HG02840 (cell line): ENCODE results near the gene CD300E.
"Not testable (repeated sequence)": the region's sequence is repeated elsewhere in the genome, so short reads cannot be mapped to it uniquely, and the experiment has no call there.

Experiments
- ATAC-seq: cut with Tn5 transposase; IDR thresholded peaks from one replicate; pipeline ENCODE4 v1.9.1; 2021; ENCODE audit warnings: mild to moderate bottlenecking, moderate library complexity, moderate number of reproducible peaks; ENCODE audit not compliant: unreplicated experiment, low FRiP score

The CD300E gene

DNA sequence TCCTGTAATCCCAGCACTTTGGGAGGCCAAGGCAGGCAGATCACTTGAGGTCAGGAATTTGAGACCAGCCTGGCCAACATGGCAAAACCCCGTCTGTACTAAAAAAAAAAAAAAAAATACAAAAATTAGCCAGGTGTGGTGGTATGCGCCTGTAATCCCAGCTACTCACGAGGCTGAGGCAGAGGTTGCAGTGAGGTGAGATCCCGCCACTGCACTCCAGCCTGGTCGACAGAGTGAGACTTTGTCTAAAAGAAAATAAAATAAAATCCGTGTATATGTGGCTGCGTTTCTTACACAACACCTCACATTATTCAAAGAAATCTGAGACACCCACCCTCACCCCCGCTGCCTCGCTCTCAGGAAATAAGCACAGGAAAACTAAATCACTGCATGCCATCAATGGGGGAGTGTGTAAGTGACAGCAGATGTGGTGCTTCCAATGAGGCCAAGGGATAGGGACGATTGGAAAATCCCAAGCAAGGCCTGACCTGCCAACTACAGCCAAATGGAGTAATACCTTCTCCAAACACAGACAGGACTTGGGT is 13.1 kb upstream of the CD300E start:
- not testable (repeated sequence) for ATAC-seq

DNA sequence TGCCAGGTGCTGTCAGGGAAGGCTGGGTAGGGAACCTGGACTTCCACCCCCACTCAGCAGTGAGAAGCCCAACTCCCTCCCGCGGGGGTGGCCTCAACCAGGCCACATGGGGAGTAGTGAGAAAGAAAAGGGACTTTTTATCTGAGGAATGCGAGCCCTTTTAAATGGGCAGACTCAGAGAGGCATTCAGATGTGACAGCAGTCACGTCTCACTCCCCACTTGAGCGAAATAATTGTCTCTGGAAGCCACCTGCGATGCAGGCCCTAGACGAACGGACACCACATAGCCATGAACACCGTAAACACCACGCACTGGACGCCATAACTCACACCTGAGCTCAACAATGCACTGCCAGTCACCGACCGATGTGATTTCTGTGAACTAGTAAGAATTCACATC is 11.9 kb upstream of the CD300E start:
- ATAC-seq = no peak

DNA sequence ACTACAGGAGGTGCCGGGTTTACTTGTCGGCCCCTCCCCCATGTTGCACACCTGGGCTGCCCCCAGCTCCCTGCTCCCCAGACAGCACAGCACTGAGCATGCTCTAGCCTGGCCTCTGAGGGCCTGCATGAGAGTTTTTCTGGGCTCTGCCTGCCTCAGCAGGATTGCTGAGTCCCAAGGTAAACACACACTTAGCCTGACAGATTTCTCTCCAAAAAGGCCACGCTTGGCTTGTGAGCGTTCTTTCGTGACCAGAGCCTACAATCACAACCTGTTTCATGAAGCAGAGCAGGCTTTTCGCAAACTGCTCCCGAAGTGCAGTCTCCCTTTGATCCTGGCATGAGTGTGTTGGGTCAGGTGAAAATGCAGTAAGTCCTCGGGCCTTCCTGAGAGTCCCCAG is 9.8 kb upstream of the CD300E start:
- no peak for ATAC-seq

DNA sequence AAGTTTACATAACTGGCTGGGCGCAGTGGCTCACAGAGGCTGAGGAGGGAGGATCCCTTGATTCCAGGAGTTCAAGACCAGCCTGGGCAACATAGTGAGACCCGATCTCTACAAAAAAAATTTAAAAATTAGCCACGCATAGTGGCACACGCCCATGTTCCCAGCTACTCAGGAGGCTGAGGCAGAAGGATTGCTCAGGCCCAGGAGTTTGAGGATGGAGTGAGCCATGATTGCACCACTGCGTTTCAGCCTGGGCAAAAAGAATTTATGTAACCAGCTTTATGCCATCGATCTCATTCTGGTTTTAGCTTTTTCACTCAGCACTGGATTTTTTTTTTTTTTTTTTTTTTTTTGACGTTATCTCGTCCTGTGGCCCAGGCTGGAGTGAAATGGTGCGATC is 9.1 kb upstream of the CD300E start:
- no peak for ATAC-seq

DNA sequence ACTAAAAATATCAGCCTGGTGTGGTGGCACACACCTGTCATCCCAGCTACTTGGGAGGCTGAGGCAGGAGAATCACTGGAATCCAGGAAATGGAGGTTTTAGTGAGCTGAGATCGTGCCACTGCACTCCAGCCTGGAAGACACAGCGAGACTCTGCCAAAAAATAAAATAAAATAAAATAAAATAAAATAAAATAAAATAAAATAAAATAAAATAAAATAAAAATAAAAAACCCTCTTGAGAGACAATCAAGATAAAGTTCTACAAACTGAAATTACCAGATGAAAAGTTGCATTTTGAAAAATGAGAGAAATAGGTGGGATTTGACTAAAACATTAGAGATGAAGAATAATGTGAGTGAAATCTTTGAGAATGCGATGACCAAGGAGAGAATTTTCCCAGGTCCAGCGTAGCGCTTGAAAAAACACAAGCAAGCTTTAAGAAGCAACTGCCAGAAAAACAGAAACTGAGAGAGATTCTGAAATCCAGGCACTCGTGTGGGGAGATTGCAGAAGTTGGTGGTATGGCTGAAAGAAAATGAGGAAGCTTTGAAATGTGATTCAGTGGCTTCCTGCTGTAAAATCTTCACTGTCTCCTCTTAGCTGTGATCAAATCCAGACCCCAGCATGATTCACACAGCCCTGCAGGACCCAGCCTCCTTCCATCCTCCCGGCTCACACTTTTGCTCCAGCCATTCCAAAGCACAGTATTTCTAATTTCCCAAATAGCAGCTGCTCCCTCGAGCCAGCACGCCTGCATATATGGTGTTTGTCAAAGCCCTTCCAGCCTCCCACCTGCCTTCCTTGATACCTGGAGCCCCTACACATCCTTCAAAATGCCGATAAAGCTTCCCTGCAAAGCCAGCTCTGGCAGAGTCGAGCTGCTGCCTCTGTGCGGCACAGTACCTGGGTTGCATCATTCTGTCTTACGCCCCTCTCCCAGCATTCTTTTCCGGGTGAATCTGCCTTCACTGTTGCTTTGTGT is 8.2 kb upstream of the CD300E start:
- no peak for ATAC-seq

DNA sequence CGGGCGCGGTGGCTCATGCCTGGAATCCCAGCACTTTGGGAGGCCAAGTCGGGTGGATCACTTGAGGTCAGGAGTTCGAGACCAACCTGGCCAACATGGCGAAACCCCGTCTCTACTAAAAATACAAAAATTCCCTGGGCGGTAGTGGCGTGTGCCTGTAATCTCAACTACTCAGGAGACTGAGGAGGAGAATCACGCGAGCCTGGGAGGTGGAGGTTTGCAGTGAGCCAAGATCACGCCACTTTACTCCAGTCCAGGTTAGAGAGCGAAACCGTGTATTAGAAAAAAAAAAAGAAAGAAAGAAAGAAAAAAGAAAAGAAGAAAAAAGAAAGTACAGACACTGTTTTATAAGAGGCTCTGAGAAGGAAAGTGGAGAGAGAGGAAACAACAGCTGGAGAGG is 6.7 kb upstream of the CD300E start:
- not testable (repeated sequence) for ATAC-seq

DNA sequence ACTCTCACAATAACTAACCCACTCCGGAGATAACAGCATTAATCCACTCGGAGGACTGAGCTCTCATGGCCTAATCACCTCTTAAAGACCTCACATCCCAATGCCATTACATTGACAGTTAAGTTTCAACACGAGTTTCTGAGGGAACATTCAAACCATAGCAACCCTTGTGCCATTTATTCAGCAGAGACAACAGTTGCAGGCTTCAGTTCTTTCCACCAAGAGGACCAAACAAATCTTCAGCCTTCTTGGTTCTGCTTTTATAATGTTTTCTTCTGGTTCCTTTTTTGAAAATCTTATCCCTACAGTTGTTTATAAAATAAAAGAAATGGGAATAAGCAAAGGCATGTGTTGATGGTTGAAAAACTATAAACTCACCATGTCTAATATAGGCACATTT is 2.1 kb upstream of the CD300E start:
- no peak for ATAC-seq

DNA sequence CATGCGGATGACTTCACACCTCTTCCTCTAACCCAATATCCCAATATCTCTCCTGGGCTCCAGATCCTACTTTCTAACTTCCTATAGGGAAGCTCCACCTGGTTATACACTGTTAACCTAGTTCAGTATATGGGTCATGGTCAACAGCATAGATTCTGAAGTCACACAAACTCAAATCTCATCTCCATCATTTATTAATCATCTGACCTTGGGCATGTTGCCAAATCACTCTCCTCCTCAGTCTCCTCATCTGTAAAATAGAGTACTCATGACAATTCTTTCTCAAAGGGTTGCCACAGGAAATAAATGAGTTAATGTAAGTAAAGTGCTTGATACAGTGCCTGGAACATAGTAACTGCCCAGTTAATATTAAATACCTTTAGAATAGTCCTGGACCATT is 593 bp upstream of the CD300E start:
- ATAC-seq = no peak

DNA sequence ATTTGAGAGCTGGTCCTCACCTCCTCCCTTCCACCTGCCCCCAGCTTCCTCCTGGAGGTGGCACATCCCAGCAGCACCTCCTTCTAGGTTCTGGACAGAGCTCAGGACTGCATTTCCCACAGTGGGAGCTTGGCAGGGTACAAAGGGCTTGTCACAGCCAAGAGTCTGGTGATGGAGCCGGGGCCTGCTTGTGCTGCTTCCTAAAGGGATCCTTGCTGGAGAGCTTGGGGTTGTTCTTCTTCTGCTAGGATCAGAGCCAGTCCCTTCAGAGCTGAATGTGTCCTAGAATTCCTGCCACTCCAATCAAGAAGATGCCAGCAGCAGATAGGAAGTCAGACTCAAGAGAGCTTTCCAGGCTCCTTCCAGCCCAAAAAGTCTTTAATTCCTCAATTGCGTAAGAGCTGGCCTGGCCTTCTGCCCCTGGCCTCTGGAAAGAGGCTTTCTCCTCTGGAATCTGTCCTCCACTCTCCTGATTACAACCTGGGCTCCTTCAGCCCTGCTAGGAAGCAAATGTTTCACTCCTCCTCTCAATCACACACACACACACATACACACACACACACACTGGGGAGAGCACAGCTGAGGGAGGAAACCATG is 4.4 kb downstream of the CD300E start:
- no peak for ATAC-seq

DNA sequence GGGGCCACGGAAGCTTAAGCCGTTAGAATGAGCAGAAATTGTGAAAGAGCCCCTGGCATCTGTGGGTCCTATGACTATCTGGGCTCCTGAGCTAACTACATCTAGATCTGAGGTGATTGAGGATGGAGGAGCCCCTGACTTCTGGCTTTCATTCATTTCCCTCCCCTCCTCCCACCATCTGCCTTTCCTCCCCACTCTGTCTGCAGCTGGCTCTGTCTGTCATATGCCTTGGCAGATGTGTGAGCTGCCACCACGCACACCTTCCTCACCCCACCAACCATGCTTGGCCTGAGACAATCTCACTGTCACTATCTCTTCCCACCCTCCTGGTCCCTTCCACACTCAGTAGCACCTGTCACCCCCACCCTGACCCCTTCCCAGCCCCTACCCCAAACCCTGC is 5.1 kb downstream of the CD300E start:
- no peak for ATAC-seq

DNA sequence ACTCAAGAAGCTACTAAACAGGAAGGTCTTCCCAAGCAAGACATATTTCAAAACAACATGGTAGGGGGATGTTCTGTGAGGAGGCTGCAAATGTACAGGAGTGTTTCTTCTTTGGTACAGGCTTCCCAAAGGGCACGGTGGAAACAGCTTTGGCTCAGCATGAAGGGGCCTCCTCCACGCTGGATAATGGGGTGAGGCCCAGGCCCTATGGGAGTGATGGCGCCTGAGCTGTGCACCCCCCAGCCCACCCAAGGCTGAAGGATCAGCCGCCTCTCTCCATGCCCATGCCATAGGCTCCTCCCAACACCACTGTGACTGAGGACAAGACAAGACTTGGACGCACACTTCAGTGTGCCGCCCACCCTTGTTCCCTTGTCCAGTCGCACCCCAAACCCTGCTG is 6.8 kb downstream of the CD300E start:
- ATAC-seq = no peak

DNA sequence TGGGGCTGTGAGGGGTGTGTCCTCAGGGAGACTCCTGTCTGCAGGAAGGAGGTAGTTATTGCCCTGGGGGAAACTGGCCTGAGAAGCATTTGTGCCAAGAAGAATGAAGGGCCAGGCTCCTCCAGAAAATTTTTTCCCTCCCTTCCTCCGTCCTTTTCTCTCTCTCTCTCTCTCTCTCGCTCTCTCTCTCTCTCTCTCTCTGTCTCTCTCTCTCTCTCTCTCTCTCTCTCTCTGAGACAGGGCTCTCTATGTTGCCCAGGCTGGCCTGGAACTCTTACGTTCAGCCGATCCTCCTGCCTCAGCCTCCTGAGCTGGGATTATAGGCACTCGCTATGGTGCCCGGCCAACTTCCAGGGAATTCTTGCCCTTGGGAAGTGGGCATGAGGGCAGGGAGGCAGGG is 11.5 kb downstream of the CD300E start:
- no peak for ATAC-seq

DNA sequence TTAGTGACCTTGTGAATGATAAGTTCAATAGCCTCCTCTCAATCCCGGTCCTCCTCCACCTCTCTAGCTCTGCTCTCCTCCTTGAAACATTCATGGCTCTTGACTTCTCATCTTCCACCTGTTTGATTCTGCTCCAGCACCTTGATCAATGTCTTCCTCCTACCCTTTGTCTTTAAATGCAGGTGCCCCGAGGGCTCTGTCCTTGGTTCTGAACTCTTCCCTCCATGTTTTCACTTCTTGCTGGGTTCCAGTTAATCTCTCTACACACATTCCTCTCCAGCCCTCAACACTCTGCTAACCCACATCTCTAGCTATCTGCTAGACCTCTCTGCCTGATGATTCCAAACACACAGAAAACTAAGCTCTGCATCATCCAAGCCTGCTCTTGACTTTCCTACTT is 13.4 kb downstream of the CD300E start:
- ATAC-seq = no peak

DNA sequence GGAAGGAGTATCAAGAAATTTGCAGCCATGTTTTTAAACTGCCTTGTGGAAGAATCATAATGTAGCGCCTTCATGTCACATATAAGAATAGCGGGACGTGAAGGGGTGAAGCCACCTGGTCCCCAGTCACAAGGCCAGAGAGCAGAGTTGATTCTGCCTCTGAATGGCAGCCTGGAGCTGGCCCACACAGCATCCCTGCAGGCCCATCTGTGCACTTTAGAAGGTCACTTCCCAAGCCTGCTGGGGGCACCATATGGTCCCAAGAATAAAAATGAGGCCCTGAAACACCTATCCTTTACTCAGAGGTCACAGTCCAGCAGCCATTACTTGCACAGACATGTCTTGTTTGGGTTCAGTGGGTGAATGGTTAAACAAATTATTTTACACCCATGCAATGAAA is 15.0 kb downstream of the CD300E start:
- no peak for ATAC-seq

DNA sequence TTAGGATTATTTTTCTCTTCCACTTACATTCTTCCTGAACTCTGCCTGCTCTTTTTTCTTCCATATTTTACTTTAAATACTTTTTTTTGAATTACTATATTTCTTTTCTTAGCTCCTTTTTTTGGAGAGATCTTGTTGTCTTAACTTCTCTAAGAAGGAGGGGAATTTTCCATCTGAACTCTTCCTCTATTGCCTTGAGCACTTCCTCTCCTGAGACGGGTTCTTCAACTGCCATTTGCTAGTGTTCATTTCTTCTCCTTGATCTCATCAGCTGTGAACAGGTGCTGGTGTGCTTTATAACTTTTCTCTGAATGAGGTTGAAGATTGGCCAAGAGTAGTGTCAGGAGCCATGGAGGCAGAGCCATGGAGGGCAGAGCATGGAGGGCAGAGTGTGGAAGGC is 16.3 kb downstream of the CD300E start:
- ATAC-seq = no peak

DNA sequence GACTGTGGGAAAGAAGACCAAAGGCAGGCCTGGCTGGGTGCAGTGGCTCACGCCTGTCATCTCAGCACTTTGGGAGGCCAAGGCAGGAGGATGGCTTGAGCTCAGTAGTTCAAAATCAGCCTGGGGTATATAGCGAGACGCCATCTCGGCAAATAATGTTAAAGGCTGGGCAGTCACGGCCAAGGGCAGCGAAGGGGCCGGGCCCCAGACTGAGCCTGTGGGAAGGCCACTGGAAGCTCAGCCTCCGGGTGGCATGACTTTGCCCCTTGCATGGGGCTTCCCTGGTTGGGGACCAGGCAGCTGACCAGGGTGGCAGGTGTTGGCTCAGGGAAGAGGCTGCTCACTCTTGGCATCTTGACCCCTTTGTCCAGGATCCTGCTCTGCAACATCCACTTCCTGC is 17.5 kb downstream of the CD300E start:
- no peak for ATAC-seq

DNA sequence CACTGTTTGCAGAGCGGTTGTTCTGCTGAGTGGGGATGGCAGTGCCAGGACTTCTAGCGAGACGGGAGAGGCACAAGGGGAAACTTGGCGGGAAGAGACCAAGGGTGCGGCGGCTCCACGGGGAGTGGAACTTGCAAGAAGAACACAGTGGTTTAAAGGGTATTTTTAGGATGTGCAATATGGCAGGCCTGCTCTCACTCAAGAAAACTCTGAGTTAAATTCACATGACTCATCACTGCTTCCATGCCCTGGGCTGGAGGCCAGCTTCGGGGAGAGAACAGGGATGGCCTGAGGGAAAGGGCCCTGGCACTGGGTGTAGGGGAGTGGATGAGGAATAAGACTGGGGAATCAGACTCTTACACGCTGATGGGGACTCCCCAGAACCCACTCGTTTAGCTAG is 18.2 kb downstream of the CD300E start:
- no peak for ATAC-seq

DNA sequence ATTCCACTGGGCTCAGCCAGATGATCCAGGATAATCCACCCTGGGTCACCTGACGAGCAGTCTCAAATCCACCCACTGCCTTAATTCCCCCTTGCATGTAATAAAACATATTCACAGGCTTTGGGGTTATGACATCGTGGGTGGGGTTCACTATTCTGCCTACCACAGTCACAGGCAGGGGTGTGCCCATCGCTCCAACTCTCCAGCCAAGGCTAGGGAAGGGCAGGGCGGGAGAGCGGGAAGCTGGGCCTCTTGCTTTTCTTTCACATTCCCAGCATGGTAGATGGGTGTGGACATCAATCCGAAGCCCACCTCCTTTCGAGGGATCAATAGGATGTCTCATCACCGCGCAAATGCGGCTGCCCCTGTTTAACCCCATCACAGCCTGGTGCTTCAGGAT is 18.8 kb downstream of the CD300E start:
- ATAC-seq = no peak

DNA sequence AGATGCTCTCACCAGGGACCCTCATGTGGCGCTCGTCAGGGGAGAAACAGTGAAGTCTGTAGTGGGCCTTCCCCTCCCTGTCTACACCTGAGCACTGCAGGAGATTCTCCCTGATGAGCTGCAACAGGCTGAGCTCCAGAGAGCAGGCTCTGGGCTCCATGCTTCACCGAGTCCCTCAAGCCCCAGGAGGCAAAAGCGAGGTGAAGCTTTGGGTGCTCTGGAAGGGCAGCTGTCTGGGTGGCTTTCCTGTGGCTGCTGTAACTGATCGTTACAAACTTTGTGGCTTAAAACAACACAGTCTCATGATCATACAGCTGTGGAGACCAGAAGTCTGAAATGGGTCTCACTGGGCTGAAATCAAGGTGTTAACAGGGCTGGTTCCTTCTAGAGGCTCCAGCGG is 19.3 kb downstream of the CD300E start:
- ATAC-seq = no peak

DNA sequence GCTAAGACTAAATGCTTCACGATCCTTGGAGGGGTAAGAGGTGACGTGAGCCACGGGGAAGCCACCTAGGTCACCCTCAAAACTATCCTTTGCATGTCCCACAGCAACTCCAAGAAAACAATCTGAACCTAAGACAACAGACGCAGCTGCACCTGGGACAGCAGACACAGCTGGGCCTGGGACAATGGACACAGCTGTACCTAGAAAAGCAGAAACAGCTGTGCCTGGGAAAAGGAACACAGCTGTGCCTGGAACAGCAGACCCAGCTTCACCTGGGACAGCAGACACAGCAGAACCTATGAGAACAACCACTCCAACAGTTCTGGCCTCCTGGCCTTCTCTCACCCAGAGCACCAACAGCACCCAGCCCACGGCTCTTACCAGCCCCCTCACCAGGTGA is 19.8 kb downstream of the CD300E start:
- ATAC-seq = no peak

DNA sequence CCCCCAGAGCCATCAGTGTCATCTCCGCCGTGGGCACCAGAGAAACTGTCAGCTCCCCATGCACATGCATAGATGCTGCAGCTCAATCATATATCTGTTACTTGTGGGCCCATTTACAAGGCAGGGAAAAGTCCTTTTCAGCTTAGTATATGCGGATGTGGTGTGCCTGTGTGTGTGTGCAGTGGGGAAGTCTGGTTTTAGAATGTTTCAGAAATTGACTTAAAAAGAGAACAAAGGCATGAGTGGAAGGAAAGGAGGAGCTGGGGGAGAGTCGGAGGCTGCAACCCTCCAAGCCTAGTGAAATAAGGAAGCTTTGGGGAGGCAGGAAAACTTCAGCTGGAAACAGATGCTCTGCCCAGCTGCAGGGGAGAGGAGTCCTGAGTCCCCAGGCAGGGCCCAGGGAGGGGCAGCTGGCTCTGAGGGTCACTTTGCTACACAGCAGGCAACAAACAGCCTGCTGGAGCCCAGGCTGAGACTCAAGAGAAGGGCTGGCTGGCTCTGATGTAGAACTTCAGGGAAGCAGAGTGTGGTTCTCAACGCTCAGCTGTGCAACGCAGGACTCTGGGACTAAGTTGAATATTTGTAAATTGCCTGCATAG is 20.4 kb downstream of the CD300E start:
- ATAC-seq = no peak
